Measurements from ENCODE around the gene IFFO2.

- TF ChIP-seq CTCF (IDR thresholded peaks at IDR 0.05; ENCODE audit: extremely low read depth in 1 of 2, insufficient read depth in 1 of 2, low read depth in 1 of 2, low read length in 2 of 2), result no peak
- no peak for TF ChIP-seq POLR2A (IDR thresholded peaks at IDR 0.05; ENCODE audit: low read depth, low read length)
- TF ChIP-seq POLR2AphosphoS5 (IDR thresholded peaks at IDR 0.05; ENCODE audit: insufficient read depth, low read depth, low read length), result no peak
- TF ChIP-seq MAX (IDR thresholded peaks at IDR 0.05; ENCODE audit: insufficient read depth, insufficient read length), result no peak
- no peak for TF ChIP-seq EZH2 (IDR thresholded peaks at IDR 0.05; ENCODE audit: borderline replicate concordance, low read depth, low read length, severe bottlenecking)
- no peak for TF ChIP-seq FOS (IDR thresholded peaks at IDR 0.05; ENCODE audit: borderline replicate concordance, insufficient read depth, low read length)
- no peak for TF ChIP-seq JUN (IDR thresholded peaks at IDR 0.05; ENCODE audit: borderline replicate concordance, insufficient read depth, insufficient read length, low read depth)
Measured at GRCh38 chr1:18999359-18999758, 42.9 kb upstream of the IFFO2 start.
